Measurements from ENCODE around the gene MSRB1. TPM values are rescaled to one million over a fixed set of nuclear protein-coding genes. Genes with fewer than 3 reads are reported as not detected.
"Not testable (repeated sequence)": the region's sequence is repeated elsewhere in the genome, so short reads cannot be mapped to it uniquely, and the experiment has no call there.

Gene MSRB1
- polyA plus RNA-seq, 3 donors, result 63.0 to 70.1 (median 65.2) TPM

DNA sequence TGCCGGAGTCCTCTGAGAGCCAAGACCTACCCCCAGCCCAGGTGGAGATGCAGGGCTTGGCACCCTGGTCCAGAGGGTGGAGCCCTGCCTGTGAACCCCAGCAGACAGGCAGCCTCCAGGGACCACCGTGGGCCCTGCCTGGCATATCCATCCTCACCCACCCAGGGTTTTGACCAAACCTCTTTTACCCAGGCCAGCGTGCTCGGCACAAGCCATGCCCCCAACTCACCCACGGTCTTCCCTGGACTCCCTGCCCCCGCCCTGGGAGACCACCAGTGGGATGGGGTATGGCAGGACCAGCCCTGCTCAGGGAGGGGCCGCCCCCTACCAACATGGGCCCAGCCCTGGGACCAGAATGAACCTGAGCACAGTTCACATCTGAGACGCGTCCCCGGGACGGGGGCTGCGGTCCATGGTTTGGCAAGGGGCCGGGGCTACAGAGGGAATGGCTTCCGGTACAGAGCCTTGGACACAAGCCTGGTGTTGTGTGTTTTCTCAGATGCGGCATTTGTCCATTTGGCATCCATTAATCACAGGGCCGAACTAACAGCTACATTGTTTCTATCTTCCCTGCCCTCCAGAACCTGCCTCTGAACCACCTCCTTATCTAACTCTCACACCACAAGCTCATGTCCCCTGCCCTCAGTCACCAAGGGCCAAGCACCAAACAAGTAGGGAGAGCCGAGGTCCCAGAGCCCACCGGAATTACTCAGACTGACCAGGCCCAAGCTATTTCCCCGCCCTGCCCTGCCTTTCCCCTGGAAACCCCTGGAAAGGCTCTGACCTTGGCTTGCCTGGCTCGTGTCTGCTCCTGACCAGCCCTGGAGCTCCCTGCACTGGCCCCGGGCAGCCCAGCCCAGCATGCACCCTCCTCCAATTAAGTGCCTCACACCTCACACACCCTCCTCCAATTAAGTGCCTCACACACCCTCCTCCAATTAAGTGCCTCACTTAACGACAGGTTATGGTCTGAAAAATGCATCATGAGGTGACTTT lies 38.9 kb downstream of the MSRB1 start:
- DNase-seq (ENCODE audit: low read depth in 3 of 3, low spot score in 2 of 3), result no peak

DNA sequence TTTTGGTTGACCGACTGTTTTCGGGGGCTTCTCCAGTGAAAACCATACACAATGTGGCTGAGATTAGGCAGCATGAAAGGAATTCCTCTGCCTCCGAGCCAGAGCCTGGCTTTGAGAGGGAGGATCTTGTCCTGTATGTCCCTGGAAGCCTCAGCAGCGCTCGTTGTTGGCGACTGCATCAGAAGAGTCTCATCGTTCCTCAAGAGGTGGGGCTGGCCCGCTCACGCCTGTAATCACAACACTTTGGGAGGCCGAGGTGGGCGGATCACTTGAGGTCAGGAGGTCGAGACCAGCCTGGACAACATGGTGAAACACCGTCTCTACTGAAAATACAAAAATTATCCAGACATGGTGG lies 39.8 kb downstream of the MSRB1 start:
- DNase-seq (ENCODE audit: low read depth in 3 of 3, low spot score in 2 of 3), result no peak

DNA sequence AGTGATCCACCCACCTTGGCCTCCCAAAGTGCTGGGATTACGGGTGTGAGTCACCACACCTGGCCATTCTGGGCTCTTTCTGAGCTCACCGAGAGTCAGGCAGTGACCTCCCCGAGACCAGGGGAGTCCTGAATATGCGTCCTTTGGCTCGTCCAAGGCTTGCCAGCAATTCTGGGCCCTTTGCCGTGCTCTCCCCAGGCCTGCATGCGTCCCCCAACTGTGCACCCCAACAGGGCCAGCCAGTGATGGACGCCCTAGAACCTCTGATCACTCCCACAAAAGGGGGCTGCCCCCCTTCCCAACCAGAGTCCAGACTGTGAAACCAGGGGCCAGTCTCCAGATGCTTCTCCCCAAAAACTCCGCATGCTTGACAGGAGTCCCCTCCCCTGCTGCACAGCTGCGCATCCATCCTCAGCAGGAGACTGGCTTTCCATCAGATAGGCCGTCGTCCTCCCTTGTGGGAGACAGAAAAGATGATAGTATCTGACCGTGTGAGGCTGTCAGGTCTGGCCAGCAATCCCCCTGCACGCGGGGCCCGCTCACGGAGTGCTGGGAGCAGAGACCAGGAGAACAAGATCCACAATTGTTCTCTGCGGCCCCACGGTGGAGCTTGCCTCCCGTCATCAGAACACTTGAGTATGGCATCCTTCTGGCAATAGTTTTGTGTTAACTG lies 40.3 kb downstream of the MSRB1 start:
- DNase-seq (ENCODE audit: low read depth in 3 of 3, low spot score in 2 of 3), result no peak

DNA sequence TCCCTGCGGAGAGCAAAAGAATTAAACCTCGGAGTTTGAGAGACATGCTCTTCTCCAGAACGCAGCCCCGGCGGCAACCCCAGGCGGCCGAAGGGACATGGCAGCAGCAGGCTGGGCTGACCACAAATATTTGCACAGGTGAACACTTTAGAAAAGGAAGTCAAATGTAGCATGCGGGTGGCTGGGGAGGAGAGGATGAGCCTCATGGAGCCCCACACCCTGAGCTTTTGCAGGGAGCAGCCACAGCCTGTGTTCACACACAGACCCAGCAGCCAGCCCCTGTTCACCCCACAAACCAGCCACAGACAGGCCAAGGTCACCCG lies 42.6 kb downstream of the MSRB1 start:
- no peak for DNase-seq (ENCODE audit: low read depth in 3 of 3, low spot score in 2 of 3)

DNA sequence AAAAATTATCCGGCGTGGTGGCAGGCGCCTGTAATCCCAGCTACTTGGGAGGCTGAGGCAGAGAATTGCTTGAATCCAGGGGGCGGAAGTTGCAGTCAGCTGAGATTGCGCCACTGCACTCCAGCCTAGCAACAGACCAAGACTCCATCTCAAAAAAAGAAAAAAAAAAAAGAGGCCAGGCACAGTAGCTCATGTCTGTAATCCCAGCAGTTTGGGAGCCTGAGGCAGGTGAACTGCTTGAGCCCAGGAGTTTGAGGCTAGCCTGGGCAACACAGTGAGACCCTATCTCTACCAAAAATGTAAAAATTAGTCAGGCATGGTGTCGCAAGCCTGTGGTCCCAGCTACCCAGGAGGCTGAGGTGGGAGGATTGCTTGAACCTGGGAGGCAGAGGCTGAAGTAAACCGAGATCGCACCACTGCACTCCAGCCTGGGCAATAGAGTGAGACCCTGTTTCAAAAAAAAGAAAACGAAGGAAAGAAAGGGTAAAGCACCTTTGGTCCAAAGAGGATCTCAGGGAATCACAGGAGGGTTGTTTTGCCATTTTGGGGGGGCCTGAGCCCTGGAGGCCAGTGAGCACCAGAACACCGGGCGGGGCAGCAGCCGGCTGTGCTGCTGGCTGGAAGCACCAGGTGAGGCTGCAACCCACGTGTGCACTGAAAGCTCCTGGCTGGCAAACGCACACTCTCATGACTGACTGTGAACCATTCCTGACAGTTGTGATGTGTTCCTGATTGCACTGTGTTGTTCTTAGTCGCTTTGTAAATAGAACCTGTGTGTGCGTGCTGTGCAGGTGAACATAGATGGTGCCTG lies 43.2 kb downstream of the MSRB1 start:
- DNase-seq (ENCODE audit: low read depth in 3 of 3, low spot score in 2 of 3), result no peak

DNA sequence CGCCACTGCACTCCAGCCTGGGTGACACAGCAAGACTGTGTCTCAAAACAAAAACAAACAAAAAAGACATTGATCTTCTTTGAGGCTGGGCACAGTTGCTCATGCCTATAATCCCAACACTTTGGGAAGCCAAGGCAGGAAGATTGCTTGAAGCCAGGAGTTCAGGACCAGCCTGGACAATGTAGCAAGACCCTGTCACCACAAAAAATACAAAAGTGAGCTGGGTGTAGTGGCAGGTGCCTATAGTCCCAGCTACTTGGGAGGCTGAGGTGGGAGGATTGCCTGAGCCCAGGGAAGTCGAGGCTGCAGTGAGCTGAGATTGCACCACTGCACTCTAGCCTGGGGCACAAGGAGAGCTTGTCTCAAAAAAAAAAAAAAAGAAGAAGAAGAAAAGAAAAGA lies 45.3 kb downstream of the MSRB1 start:
- not testable (repeated sequence) for DNase-seq (ENCODE audit: low read depth in 3 of 3, low spot score in 2 of 3)

DNA sequence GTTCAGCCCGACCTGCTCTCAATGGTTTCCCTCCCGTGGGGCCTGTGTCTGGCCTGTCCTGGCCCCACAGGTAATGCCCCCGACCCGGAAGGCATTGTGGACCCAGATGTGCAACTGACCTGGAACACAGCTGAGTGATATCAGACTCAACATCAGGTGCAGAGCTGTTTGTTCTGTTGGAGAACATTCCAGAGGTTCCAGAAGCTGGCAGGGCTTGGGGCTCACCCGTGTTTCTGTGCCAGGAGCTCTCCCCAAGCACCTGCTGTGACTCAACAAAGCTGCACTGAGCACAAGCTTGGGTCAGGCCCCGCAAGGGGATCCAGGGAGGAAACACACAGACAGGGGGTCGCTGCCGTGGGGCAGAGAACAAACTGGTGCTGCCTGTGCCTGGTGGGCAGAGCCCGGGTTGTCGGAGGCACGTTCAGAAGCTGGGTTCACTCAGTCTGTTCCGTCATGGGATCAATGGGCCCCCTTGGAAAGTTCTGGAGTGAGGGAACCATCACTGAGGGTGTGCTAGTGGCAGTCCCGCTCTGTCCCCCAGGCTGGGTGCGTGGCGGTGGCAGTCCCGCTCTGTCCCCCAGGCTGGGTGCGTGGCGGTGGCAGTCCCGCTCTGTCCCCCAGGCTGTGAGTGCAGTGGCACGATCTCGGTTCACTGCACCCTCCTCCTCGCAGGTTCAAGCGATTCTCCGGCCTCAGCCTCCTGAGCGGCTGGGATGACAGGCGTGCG lies 46.9 kb downstream of the MSRB1 start:
- DNase-seq (ENCODE audit: low read depth in 3 of 3, low spot score in 2 of 3), result no peak

DNA sequence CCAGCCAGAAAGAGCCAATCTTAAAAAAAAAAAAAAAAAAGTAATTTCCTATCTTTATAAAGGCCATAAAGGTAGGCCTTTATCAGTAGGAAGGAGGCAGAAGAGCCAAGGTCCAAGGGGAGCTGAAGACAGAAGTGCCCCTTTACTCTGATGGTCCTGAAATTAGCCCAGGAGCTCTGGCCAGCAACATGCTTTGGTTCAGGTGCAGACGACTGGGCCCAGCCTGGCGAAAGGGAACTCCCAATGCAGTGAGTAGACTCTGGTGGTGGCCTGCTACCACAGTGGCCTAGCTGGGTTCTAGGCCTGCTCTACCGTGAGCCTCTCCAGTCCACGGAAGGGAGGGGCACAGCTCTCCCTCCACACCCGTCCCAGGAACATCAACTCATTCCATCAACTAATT lies 47.9 kb downstream of the MSRB1 start:
- no peak for DNase-seq (ENCODE audit: low read depth in 3 of 3, low spot score in 2 of 3)

DNA sequence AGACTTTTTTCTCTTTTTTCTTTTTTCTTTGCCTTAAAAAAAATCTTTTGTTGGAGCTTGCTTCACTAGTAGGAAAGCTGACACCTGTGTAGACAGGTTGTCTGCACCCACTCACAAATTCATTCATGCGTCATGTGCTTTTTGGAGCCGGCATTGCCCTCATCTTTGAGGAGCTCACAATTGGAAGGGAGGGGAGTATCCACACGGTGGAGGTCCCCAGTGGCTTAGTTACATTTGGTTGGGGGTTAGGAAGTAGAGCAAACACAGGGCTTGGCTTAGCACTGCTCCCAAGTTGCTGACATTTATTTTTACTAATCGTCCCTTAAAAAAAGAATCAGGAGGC lies 52.3 kb downstream of the MSRB1 start:
- no peak for DNase-seq (ENCODE audit: low read depth in 3 of 3, low spot score in 2 of 3)

DNA sequence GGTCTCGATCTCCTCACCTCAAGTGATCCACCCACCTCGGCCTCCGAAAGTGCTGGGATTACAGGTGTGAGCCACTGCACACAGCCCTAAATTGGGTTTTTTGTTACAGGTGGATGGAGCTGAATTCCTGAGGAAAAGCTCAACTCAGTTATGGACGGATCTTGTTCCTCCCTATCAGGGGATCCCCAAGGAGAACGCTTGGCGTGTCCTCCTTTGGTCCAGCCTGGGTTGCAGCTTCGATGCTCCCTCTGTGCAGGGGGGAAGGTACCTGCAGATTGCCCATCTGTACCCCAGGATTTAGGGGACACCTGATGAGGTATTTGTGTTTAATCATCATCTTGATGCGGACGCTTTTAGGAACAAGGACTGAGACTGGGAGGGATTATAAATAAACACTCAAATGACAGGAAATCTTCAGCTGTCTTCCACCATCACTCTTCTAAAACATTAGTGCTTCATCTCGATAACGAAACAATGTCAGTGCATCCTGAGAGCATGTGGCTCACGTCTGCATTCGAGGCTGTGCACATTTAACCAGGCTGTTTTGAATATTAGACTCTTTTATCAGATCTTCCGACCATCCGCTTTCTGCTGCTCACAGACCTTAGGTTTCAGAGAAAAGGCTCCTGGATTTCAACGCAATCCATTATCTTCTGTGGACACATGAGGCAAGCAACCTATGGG lies 52.8 kb downstream of the MSRB1 start:
- DNase-seq (ENCODE audit: low read depth in 3 of 3, low spot score in 2 of 3), result no peak

Other genes with a start within 250 kb of the MSRB1 start
- 10 to 100 TPM; 28.6 to 39.6 (median 36.3) TPM for gene MAPK8IP3, start 237.0 kb downstream of the MSRB1 start, polyA plus RNA-seq (ENCODE audit: insufficient read length in 3 of 3)
- 10 to 100 TPM; 18.8 to 22.1 (median 19.4) TPM for gene NME3, start 171.7 kb downstream of the MSRB1 start, polyA plus RNA-seq (ENCODE audit: insufficient read length in 3 of 3)
- 1 to 10 TPM; 5.1 to 5.5 (median 5.2) TPM for gene EME2, start 170.4 kb downstream of the MSRB1 start, polyA plus RNA-seq (ENCODE audit: insufficient read length in 3 of 3)
- gene MRPS34, start 170.1 kb downstream of the MSRB1 start, polyA plus RNA-seq (ENCODE audit: insufficient read length in 3 of 3), result 10 to 100 TPM; 58.1 to 69.6 (median 65.0) TPM
- 10 to 100 TPM; 30.8 to 35.7 (median 32.5) TPM for gene SPSB3, start 160.6 kb downstream of the MSRB1 start, polyA plus RNA-seq (ENCODE audit: insufficient read length in 3 of 3)
- 10 to 100 TPM; 31.1 to 38.7 (median 31.5) TPM for gene NUBP2, start 160.2 kb downstream of the MSRB1 start, polyA plus RNA-seq (ENCODE audit: insufficient read length in 3 of 3)
- 1 to 10 TPM; 1.3 to 2.0 (median 2.0) TPM for gene IGFALS, start 149.5 kb downstream of the MSRB1 start, polyA plus RNA-seq (ENCODE audit: insufficient read length in 3 of 3)
- 10 to 100 TPM; 35.4 to 44.8 (median 40.1) TPM for gene HAGH, start 116.4 kb downstream of the MSRB1 start, polyA plus RNA-seq (ENCODE audit: insufficient read length in 3 of 3)
- 10 to 100 TPM; 36.6 to 50.7 (median 48.3) TPM for gene FAHD1, start 116.0 kb downstream of the MSRB1 start, polyA plus RNA-seq (ENCODE audit: insufficient read length in 3 of 3)
- gene MEIOB, start 71.0 kb downstream of the MSRB1 start, polyA plus RNA-seq (ENCODE audit: insufficient read length in 3 of 3), result 1 to 10 TPM; 1.1 to 1.3 (median 1.3) TPM
- under 1 TPM; 0.12 to 0.24 (median 0.17) TPM for gene HS3ST6, start 24.8 kb downstream of the MSRB1 start, polyA plus RNA-seq (ENCODE audit: insufficient read length in 3 of 3)
- under 1 TPM; 0.10 to 0.17 (median 0.16) TPM for gene RPL3L, start 11.5 kb upstream of the MSRB1 start, polyA plus RNA-seq (ENCODE audit: insufficient read length in 3 of 3)
- gene NDUFB10, start 16.3 kb upstream of the MSRB1 start, polyA plus RNA-seq (ENCODE audit: insufficient read length in 3 of 3), result 100 to 1,000 TPM; 127 to 137 (median 129) TPM
- 1,000 to 10,000 TPM; 1,774 to 1,944 (median 1,840) TPM for gene RPS2, start 21.6 kb upstream of the MSRB1 start, polyA plus RNA-seq (ENCODE audit: insufficient read length in 3 of 3)
- not detected for gene RNF151, start 23.7 kb upstream of the MSRB1 start, polyA plus RNA-seq (ENCODE audit: insufficient read length in 3 of 3)
- 10 to 100 TPM; 27.4 to 34.3 (median 32.0) TPM for gene TBL3, start 28.9 kb upstream of the MSRB1 start, polyA plus RNA-seq (ENCODE audit: insufficient read length in 3 of 3)
- under 1 TPM; 0.37 to 0.79 (median 0.60) TPM for gene NOXO1, start 38.3 kb upstream of the MSRB1 start, polyA plus RNA-seq (ENCODE audit: insufficient read length in 3 of 3)
- 10 to 100 TPM; 20.5 to 22.0 (median 21.1) TPM for gene GFER, start 41.0 kb upstream of the MSRB1 start, polyA plus RNA-seq (ENCODE audit: insufficient read length in 3 of 3)
- 1 to 10 TPM; 1.3 to 1.9 (median 1.4) TPM for gene SYNGR3, start 46.8 kb upstream of the MSRB1 start, polyA plus RNA-seq (ENCODE audit: insufficient read length in 3 of 3)
- gene ZNF598, start 66.6 kb upstream of the MSRB1 start, polyA plus RNA-seq (ENCODE audit: insufficient read length in 3 of 3), result 10 to 100 TPM; 14.2 to 16.4 (median 15.4) TPM
- 1 to 10 TPM; 1.7 to 6.0 (median 3.9) TPM for gene NPW, start 76.6 kb upstream of the MSRB1 start, polyA plus RNA-seq (ENCODE audit: insufficient read length in 3 of 3)
- gene NHERF2, start 83.7 kb upstream of the MSRB1 start, polyA plus RNA-seq (ENCODE audit: insufficient read length in 3 of 3), result 100 to 1,000 TPM in 1 of 3 donors, 10 to 100 TPM in 2; 82.6 to 106 (median 88.6) TPM
- gene NTHL1, start 104.6 kb upstream of the MSRB1 start, polyA plus RNA-seq (ENCODE audit: insufficient read length in 3 of 3), result 10 to 100 TPM; 15.4 to 17.7 (median 16.9) TPM
- gene TSC2, start 104.8 kb upstream of the MSRB1 start, polyA plus RNA-seq (ENCODE audit: insufficient read length in 3 of 3), result 100 to 1,000 TPM in 2 of 3 donors, 10 to 100 TPM in 1; 98.9 to 117 (median 108) TPM
- 10 to 100 TPM; 53.0 to 59.6 (median 54.5) TPM for gene PKD1, start 192.7 kb upstream of the MSRB1 start, polyA plus RNA-seq (ENCODE audit: insufficient read length in 3 of 3)
- gene RAB26, start 205.4 kb upstream of the MSRB1 start, polyA plus RNA-seq (ENCODE audit: insufficient read length in 3 of 3), result 1 to 10 TPM; 2.7 to 3.1 (median 3.0) TPM
- 10 to 100 TPM; 51.4 to 60.4 (median 60.3) TPM for gene TRAF7, start 212.6 kb upstream of the MSRB1 start, polyA plus RNA-seq (ENCODE audit: insufficient read length in 3 of 3)